H1 (cell line): ENCODE results near the gene FRMD5. TPM values are rescaled to one million over a fixed set of nuclear protein-coding genes. Genes with fewer than 3 reads are reported as not detected.
A peak's percentile ranks its signal among the peaks of the same experiment; 100 is the strongest.

ENCODE experiments used
- CTCF ChIA-PET: fragments of 300-600 bp; sonication (Branson Sonifier 250); formaldehyde crosslinking; loops from one replicate; lab custom pipeline; 2021; ENCODE audit not compliant: partially characterized antibody; lab: Charles Lee
- POLR2A ChIA-PET: fragments of 300-600 bp; sonication (Branson Sonifier 250); formaldehyde crosslinking; loops from one replicate; lab custom pipeline; 2021; ENCODE audit warnings: inconsistent platforms; ENCODE audit not compliant: partially characterized antibody; lab: Charles Lee
- DNase-seq, 2 experiments: peaks; one replicate each; pipeline versions ENCODE4 v3.0.0 to v3.0.0-alpha.2; 2010 to 2022; ENCODE audit warnings: low spot score in 2 of 2, low read depth in 1 of 2, mixed read lengths in 1 of 2
- FAIRE-seq: peaks from 2 replicates; lab custom pipeline; 2011; peaks lifted over from hg19 to GRCh38; lab: Jason Lieb, UNC
- H2AFZ ChIP-seq: 2 replicates; pipeline ENCODE4 v1.8.1; 2012; ENCODE audit warnings: low read length, inconsistent platforms
- H2AK5ac ChIP-seq: 2 replicates; pipeline ENCODE4 v1.6.1; 2013; ENCODE audit warnings: low read depth, low read length
- H2BK120ac ChIP-seq: replicated peaks from 2 replicates; pipeline ENCODE3; 2013; ENCODE audit warnings: low read depth, low read length, inconsistent platforms
- H2BK12ac ChIP-seq: 2 replicates; pipeline ENCODE4 v1.6.1; 2013; ENCODE audit warnings: low read depth, low read length
- H2BK15ac ChIP-seq: 2 replicates; pipeline ENCODE4 v1.6.1; 2013; ENCODE audit warnings: low read length
- H2BK20ac ChIP-seq: 2 replicates; pipeline ENCODE4 v1.6.1; 2013; ENCODE audit warnings: low read length
- H2BK5ac ChIP-seq: 2 replicates; pipeline ENCODE4 v1.6.1; 2013; ENCODE audit warnings: low read depth, low read length
- H3K14ac ChIP-seq: 2 replicates; pipeline ENCODE4 v1.6.1; 2013; ENCODE audit warnings: inconsistent platforms; ENCODE audit not compliant: insufficient read length
- H3K18ac ChIP-seq: 2 replicates; pipeline ENCODE4 v1.6.1; 2013; ENCODE audit warnings: low read length; ENCODE audit errors: extremely low read depth
- H3K23ac ChIP-seq: 2 replicates; pipeline ENCODE4 v1.6.1; 2013; ENCODE audit warnings: inconsistent platforms; ENCODE audit not compliant: insufficient read length
- H3K23me2 ChIP-seq: 2 replicates; pipeline ENCODE4 v1.6.1; 2013; ENCODE audit warnings: low read depth, low read length
- H3K27ac ChIP-seq: 2 replicates; pipeline ENCODE4 v1.6.1; 2011; ENCODE audit warnings: low read depth, low read length, inconsistent platforms
- H3K27me3 ChIP-seq, 4 experiments: replicated peaks in 1 of 4; 1 replicate in 1 of 4; 2 replicates in 3 of 4; pipeline versions ENCODE4 v1.6.1 to v1.8.1; 2011 to 2013; ENCODE audit warnings: low read length in 3 of 4, mild to moderate bottlenecking in 3 of 4, inconsistent platforms in 2 of 4, mixed read lengths in 2 of 4, moderate library complexity in 1 of 4; ENCODE audit not compliant: control insufficient read depth in 3 of 4, insufficient read depth in 3 of 4; ENCODE audit errors: extremely low read depth in 1 of 4
- H3K36me3 ChIP-seq, 4 experiments: 2 replicates each; pipeline versions ENCODE4 v1.6.1 to v1.8.1; 2011 to 2013; ENCODE audit warnings: mild to moderate bottlenecking in 4 of 4, low read length in 3 of 4, moderate library complexity in 2 of 4, control low read depth in 1 of 4, inconsistent platforms in 1 of 4; ENCODE audit not compliant: insufficient read depth in 4 of 4, control insufficient read depth in 2 of 4
- H3K4ac ChIP-seq: replicated peaks from 2 replicates; pipeline ENCODE3; 2013; ENCODE audit warnings: low read length, low read depth, mixed read lengths, inconsistent platforms; ENCODE audit not compliant: insufficient read length
- H3K4me1 ChIP-seq, 4 experiments: replicated peaks in 1 of 4; 1 replicate in 1 of 4; 2 replicates in 3 of 4; pipeline versions ENCODE4 v1.6.1 to v1.8.1; 2011 to 2013; ENCODE audit warnings: low read length in 3 of 4, inconsistent platforms in 2 of 4, mixed read lengths in 1 of 4; ENCODE audit not compliant: insufficient read depth in 4 of 4, control insufficient read depth in 3 of 4
- H3K4me2 ChIP-seq, 2 experiments: 2 replicates each; pipeline versions ENCODE4 v1.6.1 to v1.8.1; 2011 to 2013; ENCODE audit warnings: low read depth in 2 of 2, low read length in 2 of 2, control low read depth in 1 of 2, inconsistent platforms in 1 of 2, mild to moderate bottlenecking in 1 of 2; ENCODE audit not compliant: insufficient read depth in 1 of 2
- H3K4me3 ChIP-seq, 4 experiments: fragments of 200-600, 300-600 bp in 1 of 4; sonication (generic), shearing (Covaris generic), sonication (Bioruptor Twin) in 1 of 4; 2 replicates each; pipeline versions ENCODE4 v1.5.1 to v1.8.1; 2011 to 2016; ENCODE audit warnings: low read length in 4 of 4, low read depth in 3 of 4, control low read depth in 2 of 4, inconsistent platforms in 2 of 4, mild to moderate bottlenecking in 2 of 4, mixed read lengths in 1 of 4, moderate library complexity in 1 of 4; ENCODE audit not compliant: insufficient read depth in 2 of 4; ENCODE audit errors: extremely low read depth in 1 of 4
- H3K56ac ChIP-seq: replicated peaks from 2 replicates; pipeline ENCODE3; 2013; ENCODE audit warnings: low read depth, mild to moderate bottlenecking, mixed read lengths, low read length, inconsistent platforms; ENCODE audit not compliant: insufficient read length
- H3K79me1 ChIP-seq: 2 replicates; pipeline ENCODE4 v1.6.1; 2013; ENCODE audit warnings: low read depth, low read length, control low read depth
- H3K79me2 ChIP-seq, 2 experiments: 2 replicates each; pipeline versions ENCODE4 v1.6.1 to v1.8.1; 2012 to 2013; ENCODE audit warnings: low read length in 2 of 2, mild to moderate bottlenecking in 2 of 2, inconsistent platforms in 1 of 2; ENCODE audit not compliant: insufficient read depth in 2 of 2, control insufficient read depth in 1 of 2
- H3K9ac ChIP-seq, 4 experiments: replicated peaks in 1 of 4; 1 replicate in 1 of 4; 2 replicates in 3 of 4; pipeline versions ENCODE4 v1.6.1 to v1.8.1; 2011 to 2013; ENCODE audit warnings: low read depth in 3 of 4, low read length in 3 of 4, control low read depth in 2 of 4, mild to moderate bottlenecking in 2 of 4, moderate library complexity in 2 of 4, inconsistent platforms in 1 of 4; ENCODE audit errors: extremely low read depth in 1 of 4
- H3K9me3 ChIP-seq, 2 experiments: 2 replicates each; pipeline versions ENCODE4 v1.6.1 to v1.8.1; 2012 to 2013; ENCODE audit warnings: mild to moderate bottlenecking in 2 of 2, moderate library complexity in 2 of 2, control low read depth in 1 of 2, inconsistent platforms in 1 of 2, low read depth in 1 of 2, low read length in 1 of 2, mixed read lengths in 1 of 2; ENCODE audit not compliant: insufficient read depth in 2 of 2
- H4K20me1 ChIP-seq, 2 experiments: replicated peaks in 1 of 2; 2 replicates each; pipeline versions ENCODE3 to v1.8.1; 2011 to 2013; ENCODE audit warnings: inconsistent platforms in 2 of 2, low read length in 2 of 2, mild to moderate bottlenecking in 1 of 2; ENCODE audit not compliant: insufficient read depth in 2 of 2, control insufficient read depth in 1 of 2
- H4K5ac ChIP-seq: 2 replicates; pipeline ENCODE4 v1.6.1; 2013; ENCODE audit warnings: low read length, low read depth, mixed read lengths, inconsistent platforms; ENCODE audit not compliant: insufficient read length
- H4K8ac ChIP-seq: 2 replicates; pipeline ENCODE4 v1.8.0; 2013; ENCODE audit warnings: mild to moderate bottlenecking, moderate library complexity, low read length, inconsistent platforms; ENCODE audit not compliant: insufficient read depth; ENCODE audit errors: extremely low read depth
- H4K91ac ChIP-seq: replicated peaks from 2 replicates; pipeline ENCODE3; 2013; ENCODE audit warnings: low read length, mixed read lengths, inconsistent platforms; ENCODE audit not compliant: insufficient read length
- CEBPB ChIP-seq: IDR thresholded peaks from 2 replicates; pipeline ENCODE4 v1.6.1; 2012; ENCODE audit warnings: low read depth, low read length
- FOSL1 ChIP-seq: IDR thresholded peaks from 2 replicates; pipeline ENCODE4 v1.6.1; 2011; ENCODE audit warnings: mild to moderate bottlenecking, low read depth, low read length, moderate library complexity; ENCODE audit not compliant: insufficient read depth
- GTF2F1 ChIP-seq: IDR thresholded peaks from 2 replicates; pipeline ENCODE4 v1.6.1; 2012; ENCODE audit warnings: low read depth, low read length, improper control_type of control experiment, borderline replicate concordance
- JUN ChIP-seq: IDR thresholded peaks from 2 replicates; pipeline ENCODE4 v1.6.1; 2011; ENCODE audit warnings: low read depth, mild to moderate bottlenecking, improper control_type of control experiment, low read length
- TAF7 ChIP-seq: optimal IDR thresholded peaks from 2 replicates; pipeline ENCODE3; 2011; ENCODE audit warnings: low read depth, mild to moderate bottlenecking, inconsistent platforms, low read length, moderate library complexity, borderline replicate concordance
- WGBS, 2 experiments: shearing (Covaris generic) in 1 of 2; methylation state at CpG; one replicate each; pipeline versions ENCODE4 v1.1.6 to v1.1.7; 2013 to 2015; ENCODE audit warnings: low lambda C conversion rate in 2 of 2, mixed read lengths in 2 of 2, inconsistent platforms in 1 of 2, low coverage in 1 of 2, missing lambda C conversion rate in 1 of 2; ENCODE audit not compliant: insufficient replicate concordance in 2 of 2, insufficient coverage in 1 of 2, insufficient read length in 1 of 2; ENCODE audit errors: extremely low coverage in 1 of 2, missing lambda C conversion rate in 1 of 2; 5-methylcytosine and 5-hydroxymethylcytosine counted together
- polyA plus RNA-seq, 7 experiments: library from polyadenylated mRNA; depleted of rRNA in 3 of 7; stranded (reverse) in 5 of 7; unstranded in 2 of 7; fragments of >200 nt in 5 of 7; fragments of 200-250 nt in 2 of 7; gene quantifications; 1 replicate in 5 of 7; 2 replicates in 1 of 7; 4 replicates in 1 of 7; pipeline versions ENCODE4 v1.2.1 to v1.2.3, GENCODE V29; 2011 to 2013; ENCODE audit warnings: missing spikeins in 2 of 7, mixed read lengths in 2 of 7
- total RNA-seq: library from RNA; stranded (reverse); fragmentation: NEBNext Ultra II Directional; extraction: Animal tissue kit (Norgen Biotek cat#: 25700); gene quantifications from 2 replicates; pipeline ENCODE4 v1.2.1, GENCODE V29; 2021
- TF ChIP-seq, protein P1 (sequence below), 3 experiments: IDR thresholded peaks; 1 replicate in 2 of 3; 2 replicates in 1 of 3; pipeline versions ENCODE4 v1.5.1 to v1.6.1; 2011; ENCODE audit warnings: low read length in 3 of 3, mild to moderate bottlenecking in 3 of 3, inconsistent platforms in 2 of 3, low read depth in 1 of 3, moderate library complexity in 1 of 3; ENCODE audit not compliant: insufficient read depth in 1 of 3; ENCODE audit errors: control extremely low read depth in 1 of 3

The FRMD5 gene
- total and polyA plus RNA-seq, 2 of the 8 experiments (the other 6 are each of a cell fraction or from before 2014, with no cell fraction given), result 10.1 to 12.6 TPM

DNA sequence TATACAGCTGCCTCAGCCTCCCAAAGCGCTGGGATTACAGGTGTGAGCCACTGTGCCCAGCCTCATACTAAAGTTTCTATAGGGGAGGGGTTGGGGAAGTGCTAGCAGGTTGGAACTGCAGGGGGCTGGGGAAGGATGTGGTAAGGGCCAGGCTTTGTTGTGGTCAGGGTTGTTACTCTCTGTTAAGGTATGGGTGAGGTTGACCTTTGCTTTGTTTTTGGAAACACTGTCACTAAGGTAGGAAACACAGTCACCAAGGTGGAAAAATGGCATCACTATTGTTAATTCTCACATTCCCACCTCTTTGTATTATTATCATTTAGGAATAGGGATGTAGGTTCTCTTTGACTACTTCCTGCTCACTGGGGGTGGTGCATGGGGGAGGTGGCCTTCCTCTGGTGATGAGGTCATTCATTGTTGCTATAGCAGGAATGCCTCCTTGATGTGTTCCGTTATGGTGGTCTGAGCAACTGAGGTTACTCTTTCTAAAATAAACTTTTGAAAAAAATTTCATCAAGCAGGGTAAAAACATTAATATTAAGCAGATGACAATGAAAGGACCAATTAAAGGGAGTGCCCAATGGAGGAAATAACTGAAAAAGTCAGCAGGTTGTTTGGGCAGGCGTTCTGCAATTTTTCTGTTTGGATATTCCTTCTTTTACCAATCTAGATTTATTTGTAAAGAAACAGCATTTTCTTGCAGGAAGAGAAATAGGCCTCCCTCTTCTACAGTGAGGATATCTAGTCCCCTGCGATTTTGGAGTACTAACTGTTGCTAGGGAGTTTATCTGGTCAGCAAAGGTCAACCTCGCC, 217.8 kb downstream of the FRMD5 start:
- WGBS, 2 experiments, result 83% methylated on average over 5 of the region's 5 CpGs; no CpG with 5 or more reads in 1 of the 2 experiments
- Histone ChIP-seq H4K5ac (no peak overlapping the region), H3K36me3 (no peaks in the 10 kb centered on the region), H3K27me3 (no peaks in the 10 kb centered on the region), H3K79me2 (0 out of 4 replicates have a peak, but pooled peaks cover 0 to 2% of the 10 kb centered on the region in 2 experiments), H3K56ac (no peak overlapping the region), H2BK20ac (no peak overlapping the region), H3K79me1 (no peaks in the 10 kb centered on the region), H3K23me2 (no peaks in the 10 kb centered on the region), H3K9ac (no peak overlapping the region), H3K14ac (no peak overlapping the region), H4K91ac (no peak overlapping the region), H3K4me2 (no peak overlapping the region; a peak in 1 of 4 replicates), H2BK120ac (no peak overlapping the region), H3K27ac (no peak overlapping the region), H2AFZ (no peak overlapping the region), H4K8ac (no peak overlapping the region), H3K4ac (no peak overlapping the region), H2BK12ac (no peak overlapping the region; the same call in 1 of the 2 replicates), H3K4me3 (no peak overlapping the region), H4K20me1 (no peaks in the 10 kb centered on the region), H2BK15ac (no peak overlapping the region), H3K4me1 (peaks cover 0 to 3% (median 0%) of the 10 kb centered on the region in 4 experiments; a peak in 1 of 7 replicates), H3K9me3 (no peaks in the 10 kb centered on the region), H2AK5ac (no peak overlapping the region; the same call in 1 of the 2 replicates), H3K23ac (no peak overlapping the region), H3K18ac (no peak overlapping the region), H2BK5ac (no peak overlapping the region)
- ChIA-PET POLR2A (interaction anchor here (0.7 to 0.9 kb wide), 2 partner anchors 71 to 219 kb away, joined by 3 read pairs; no protein-coding TSS in a partner anchor), CTCF (interaction anchor here (0.7 kb wide), 1 partner anchor 149 kb away, joined by 3 read pairs; no protein-coding TSS in a partner anchor)
- FAIRE-seq (no peak), DNase-seq (no peak)
- no peak for TF ChIP-seq GTF2F1
- no peak for TF ChIP-seq FOSL1
- peak; percentile 37 for TF ChIP-seq TAF7
- 0 out of 2 replicates have a peak, but pooled peaks have one; percentile 4 for TF ChIP-seq JUN
- TF ChIP-seq, protein P1, sequence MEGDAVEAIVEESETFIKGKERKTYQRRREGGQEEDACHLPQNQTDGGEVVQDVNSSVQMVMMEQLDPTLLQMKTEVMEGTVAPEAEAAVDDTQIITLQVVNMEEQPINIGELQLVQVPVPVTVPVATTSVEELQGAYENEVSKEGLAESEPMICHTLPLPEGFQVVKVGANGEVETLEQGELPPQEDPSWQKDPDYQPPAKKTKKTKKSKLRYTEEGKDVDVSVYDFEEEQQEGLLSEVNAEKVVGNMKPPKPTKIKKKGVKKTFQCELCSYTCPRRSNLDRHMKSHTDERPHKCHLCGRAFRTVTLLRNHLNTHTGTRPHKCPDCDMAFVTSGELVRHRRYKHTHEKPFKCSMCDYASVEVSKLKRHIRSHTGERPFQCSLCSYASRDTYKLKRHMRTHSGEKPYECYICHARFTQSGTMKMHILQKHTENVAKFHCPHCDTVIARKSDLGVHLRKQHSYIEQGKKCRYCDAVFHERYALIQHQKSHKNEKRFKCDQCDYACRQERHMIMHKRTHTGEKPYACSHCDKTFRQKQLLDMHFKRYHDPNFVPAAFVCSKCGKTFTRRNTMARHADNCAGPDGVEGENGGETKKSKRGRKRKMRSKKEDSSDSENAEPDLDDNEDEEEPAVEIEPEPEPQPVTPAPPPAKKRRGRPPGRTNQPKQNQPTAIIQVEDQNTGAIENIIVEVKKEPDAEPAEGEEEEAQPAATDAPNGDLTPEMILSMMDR (IDR thresholded peaks at IDR 0.05; ENCODE audit: control extremely low read depth in 1 of 3, insufficient read depth in 1 of 3, low read depth in 1 of 3, low read length in 3 of 3), result no peak
- no peak for TF ChIP-seq CEBPB
